Mucosa of rectum (tissue), 2 donors: ENCODE results near the gene RBM8A.

ENCODE experiments used
- H3K27ac ChIP-seq, 2 donors: one replicate each; pipeline ENCODE4 v1.7.0; 2013; ENCODE audit warnings: inconsistent platforms in 2 of 2, low read depth in 2 of 2, low read length in 2 of 2
- H3K27me3 ChIP-seq, 2 donors: one replicate each; pipeline ENCODE4 v1.7.0; 2013; ENCODE audit warnings: low read length in 2 of 2; ENCODE audit not compliant: control insufficient read depth in 2 of 2, insufficient read depth in 2 of 2
- H3K36me3 ChIP-seq, 2 donors: one replicate each; pipeline ENCODE4 v1.7.0; 2013; ENCODE audit warnings: low read length in 2 of 2; ENCODE audit not compliant: control insufficient read depth in 2 of 2, insufficient read depth in 2 of 2
- H3K4me1 ChIP-seq, 2 donors: one replicate each; pipeline ENCODE4 v1.7.0; 2013; ENCODE audit warnings: low read length in 2 of 2, mild to moderate bottlenecking in 1 of 2; ENCODE audit not compliant: control insufficient read depth in 2 of 2, insufficient read depth in 2 of 2
- H3K4me3 ChIP-seq, 2 donors: one replicate each; pipeline ENCODE4 v1.7.0; 2013; ENCODE audit warnings: low read length in 2 of 2
- H3K9ac ChIP-seq, 2 donors: one replicate each; pipeline ENCODE4 v1.7.0; 2013; ENCODE audit warnings: low read length in 2 of 2, low read depth in 1 of 2, mild to moderate bottlenecking in 1 of 2
- H3K9me3 ChIP-seq, 2 donors: one replicate each; pipeline ENCODE4 v1.7.0; 2013; ENCODE audit warnings: low read length in 2 of 2; ENCODE audit not compliant: control insufficient read depth in 2 of 2
- donor health status: healthy.
- donor health status: Normal muscosa, but diverticular disease.

RBM8A gene

DNA sequence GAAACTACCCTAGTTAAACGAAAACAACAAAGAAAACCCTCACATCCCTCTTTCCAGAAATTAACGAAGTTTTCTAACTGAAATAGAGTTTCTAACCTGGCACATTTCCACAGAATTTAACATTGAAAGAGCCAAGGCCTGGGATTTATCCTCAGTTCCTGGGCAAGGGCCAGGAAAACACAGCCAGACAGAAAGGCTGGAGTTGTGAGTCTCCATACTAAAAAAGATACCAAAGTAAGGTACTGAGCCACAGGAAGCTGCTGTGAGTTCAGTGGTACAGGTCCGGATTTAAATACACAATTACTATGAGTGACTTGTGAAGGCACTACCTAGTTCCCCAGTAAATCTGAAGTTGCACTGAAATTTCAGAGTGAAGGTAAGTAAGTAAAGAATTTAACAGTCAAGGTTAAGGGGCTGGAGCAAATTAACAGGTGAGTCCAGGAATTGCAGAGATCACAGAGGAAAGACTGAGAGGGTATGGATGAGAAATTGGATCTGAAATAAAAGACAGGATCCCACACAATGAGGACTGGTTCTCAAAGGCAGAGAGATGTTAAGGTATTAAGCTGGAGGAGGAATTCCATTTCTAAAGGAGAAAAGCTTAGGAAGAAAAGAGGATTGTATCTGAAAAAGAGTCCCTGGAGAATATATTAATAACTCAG is 29.6 kb upstream of the RBM8A start:
- H3K27me3 ChIP-seq, result peaks cover 11 to 23% of the 10 kb centered on the region in 2 donors
- H3K9ac ChIP-seq, result peak overlapping the region; percentile 57 to 68
- peak overlapping the region; percentile 70 to 85 for H3K27ac ChIP-seq
- H3K36me3 ChIP-seq, result no peaks in the 10 kb centered on the region
- H3K4me1 ChIP-seq, result peaks cover 30 to 46% of the 10 kb centered on the region in 2 donors
- H3K9me3 ChIP-seq, result no peaks in the 10 kb centered on the region
- peak overlapping the region; percentile 63 to 79 for H3K4me3 ChIP-seq

DNA sequence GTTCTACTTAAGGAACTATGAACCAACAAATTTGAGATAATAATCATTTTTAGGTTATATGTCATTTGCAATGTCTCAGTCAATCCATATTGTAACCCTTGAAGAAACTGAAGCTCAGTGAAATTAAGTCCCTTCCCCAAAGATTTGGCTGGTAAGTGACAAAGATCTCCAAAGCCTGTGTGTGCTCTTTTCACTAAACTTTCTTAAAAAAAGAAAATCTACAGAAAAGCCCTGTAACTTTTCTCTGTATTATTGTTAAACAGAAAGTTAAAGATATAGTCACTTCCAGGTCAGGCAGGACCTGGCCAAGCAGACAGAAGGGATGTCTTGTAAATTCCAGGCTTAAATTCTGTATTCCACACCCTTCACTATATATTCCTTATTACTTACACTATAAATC is 29.1 kb upstream of the RBM8A start:
- Histone ChIP-seq H3K27ac (peak overlapping the region in 1 of 2 donors; percentile 85), H3K27me3 (peaks cover 5 to 18% of the 10 kb centered on the region in 2 donors), H3K9ac (peak overlapping the region; percentile 57 to 68), H3K4me3 (peak overlapping the region in 1 of 2 donors; percentile 79), H3K4me1 (peaks cover 24 to 41% of the 10 kb centered on the region in 2 donors), H3K36me3 (no peaks in the 10 kb centered on the region), H3K9me3 (no peaks in the 10 kb centered on the region)

DNA sequence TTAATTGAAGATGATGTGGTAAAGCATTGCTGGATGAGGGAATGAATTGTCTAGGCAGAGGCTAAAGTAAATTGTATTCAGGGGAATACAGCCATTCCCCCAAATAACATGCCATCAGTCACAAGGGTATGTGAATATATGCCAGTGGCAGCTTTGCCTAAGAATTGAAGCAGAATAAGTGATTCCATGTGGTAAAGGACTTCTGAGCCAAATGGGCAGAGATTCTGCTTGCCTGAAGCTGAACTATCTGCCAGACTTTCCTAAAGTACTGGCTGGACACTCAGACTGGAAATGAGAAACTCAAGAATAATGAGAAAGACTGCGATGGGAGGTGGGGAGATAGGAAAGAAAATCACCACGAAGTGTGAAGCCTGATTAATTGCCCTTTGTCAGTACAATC is 28.2 kb upstream of the RBM8A start:
- no peak overlapping the region for H3K27ac ChIP-seq
- peaks cover 16 to 32% of the 10 kb centered on the region in 2 donors for H3K4me1 ChIP-seq
- H3K9ac ChIP-seq, result no peak overlapping the region

DNA sequence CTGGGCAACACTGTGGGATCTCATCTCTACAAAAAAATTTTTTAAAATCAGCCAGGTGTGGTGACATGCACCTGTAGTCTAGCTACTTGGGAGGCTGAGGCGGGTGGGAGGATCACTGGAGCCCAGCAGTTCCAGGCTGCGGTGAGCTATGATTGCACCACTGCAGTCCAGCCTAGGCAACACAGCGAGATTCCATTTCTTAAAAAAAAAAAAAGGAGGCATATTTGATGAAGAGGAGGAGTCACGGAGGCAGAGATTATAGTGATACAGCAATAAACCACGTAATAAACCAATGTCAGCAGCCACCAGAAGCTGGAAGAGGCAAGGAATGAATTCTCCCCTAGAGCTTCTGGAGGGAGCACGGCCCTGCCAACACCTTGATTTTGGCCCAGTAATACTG is 26.6 kb upstream of the RBM8A start:
- Histone ChIP-seq H3K27ac (no peak overlapping the region), H3K36me3 (no peaks in the 10 kb centered on the region), H3K9me3 (no peaks in the 10 kb centered on the region), H3K4me3 (no peak overlapping the region), H3K27me3 (no peaks in the 10 kb centered on the region), H3K9ac (no peak overlapping the region), H3K4me1 (peaks cover 16 to 29% of the 10 kb centered on the region in 2 donors)

More for the DNA sequence above, 28.2 kb upstream of the RBM8A start:
- no peak overlapping the region for H3K4me3 ChIP-seq
- peaks cover 0 to 9% of the 10 kb centered on the region in 2 donors for H3K27me3 ChIP-seq
- no peaks in the 10 kb centered on the region for H3K36me3 ChIP-seq
- H3K9me3 ChIP-seq, result no peaks in the 10 kb centered on the region

DNA sequence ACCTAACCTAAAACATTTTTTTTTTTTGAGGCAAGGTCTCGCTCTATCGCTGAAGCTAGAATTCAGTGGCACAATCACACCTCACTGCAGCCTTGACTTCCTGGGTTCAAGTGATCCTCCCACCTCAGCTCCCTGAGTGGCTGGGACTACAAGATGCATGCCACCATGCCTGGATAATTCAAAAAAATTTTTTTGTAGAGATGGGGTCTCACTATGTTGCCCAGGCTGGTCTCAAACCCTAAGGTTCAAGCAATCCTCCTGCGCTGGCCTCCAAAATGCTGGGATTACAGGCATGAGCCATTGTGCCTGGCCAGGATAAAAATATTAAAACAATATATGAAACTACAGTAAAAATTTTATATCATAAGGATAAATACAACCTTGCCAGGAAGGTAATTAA is 25.6 kb upstream of the RBM8A start:
- no peaks in the 10 kb centered on the region for H3K36me3 ChIP-seq
- no peaks in the 10 kb centered on the region for H3K9me3 ChIP-seq
- peaks cover 12 to 21% of the 10 kb centered on the region in 2 donors for H3K4me1 ChIP-seq
- H3K27me3 ChIP-seq, result no peaks in the 10 kb centered on the region
- H3K27ac ChIP-seq, result no peak overlapping the region
- no peak overlapping the region for H3K4me3 ChIP-seq
- H3K9ac ChIP-seq, result no peak overlapping the region

DNA sequence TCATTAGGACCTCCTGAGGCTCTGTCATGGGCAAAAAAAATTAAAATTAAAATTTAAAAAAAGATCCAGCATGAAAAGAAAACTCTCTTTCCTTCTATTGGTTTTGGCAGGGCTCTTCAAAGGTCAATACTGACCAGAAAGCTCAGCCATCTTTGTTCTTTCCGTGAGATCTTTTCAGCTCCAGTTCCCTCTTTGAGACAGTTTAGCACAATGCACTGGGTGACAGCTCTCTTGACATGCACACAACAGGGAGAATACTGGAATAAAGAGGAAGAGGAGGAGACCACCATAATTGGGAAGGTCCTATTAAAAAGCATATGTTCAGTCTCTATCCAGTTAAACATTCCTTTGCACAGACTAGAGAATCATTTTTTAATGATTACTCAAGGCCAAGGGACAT is 24.2 kb upstream of the RBM8A start:
- no peak overlapping the region for H3K9ac ChIP-seq
- H3K4me1 ChIP-seq, result peaks cover 7 to 17% of the 10 kb centered on the region in 2 donors
- H3K27me3 ChIP-seq, result no peaks in the 10 kb centered on the region
- H3K36me3 ChIP-seq, result peaks cover 0 to 1% of the 10 kb centered on the region in 2 donors
- no peaks in the 10 kb centered on the region for H3K9me3 ChIP-seq
- no peak overlapping the region for H3K4me3 ChIP-seq
- H3K27ac ChIP-seq, result no peak overlapping the region

DNA sequence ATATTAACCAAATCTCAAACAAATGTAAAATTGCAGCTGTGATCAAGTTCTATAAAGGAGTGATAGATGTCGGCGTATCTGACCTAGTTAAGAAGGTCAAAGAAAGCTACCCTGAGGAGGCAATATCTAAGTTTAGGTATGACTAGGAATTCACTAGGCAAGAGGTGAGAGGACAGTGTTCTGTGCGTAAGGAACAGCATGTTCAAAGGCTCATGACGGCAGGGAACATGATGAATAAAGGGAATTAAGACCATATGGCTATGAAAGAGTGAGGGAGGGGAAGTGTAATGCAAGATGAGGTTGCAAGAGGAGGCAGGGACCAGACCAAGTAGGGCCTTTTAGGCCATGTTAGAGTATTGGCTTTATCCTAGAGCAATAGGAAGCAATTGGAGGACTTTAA is 21.9 kb upstream of the RBM8A start:
- peaks cover under 1 to 2% of the 10 kb centered on the region in 2 donors for H3K4me1 ChIP-seq

DNA sequence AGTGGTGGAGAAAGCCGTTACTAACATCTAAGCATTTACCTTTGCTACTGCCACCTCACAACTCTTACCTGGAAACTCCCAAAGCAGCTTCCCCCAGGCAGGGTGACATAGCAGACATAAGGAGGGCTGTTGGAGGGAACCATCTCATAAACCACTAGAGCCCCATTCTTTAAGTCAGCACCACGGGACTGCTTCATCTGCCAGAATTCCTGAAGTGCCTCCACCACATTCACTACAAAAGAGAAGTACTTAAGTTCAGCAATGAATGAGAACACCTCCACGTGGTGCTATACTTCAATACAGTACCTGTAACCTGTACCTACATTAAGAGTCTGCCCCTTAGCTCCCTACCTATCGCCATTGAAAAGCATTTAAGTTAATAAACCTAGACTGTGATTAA is 20.3 kb upstream of the RBM8A start:
- no peaks in the 10 kb centered on the region for H3K9me3 ChIP-seq
- no peaks in the 10 kb centered on the region for H3K4me1 ChIP-seq
- H3K27ac ChIP-seq, result no peak overlapping the region
- no peak overlapping the region for H3K4me3 ChIP-seq
- no peaks in the 10 kb centered on the region for H3K27me3 ChIP-seq
- H3K9ac ChIP-seq, result no peak overlapping the region
- H3K36me3 ChIP-seq, result peaks cover 0 to 3% of the 10 kb centered on the region in 2 donors

More for the DNA sequence above, 21.9 kb upstream of the RBM8A start:
- Histone ChIP-seq H3K27me3 (no peaks in the 10 kb centered on the region), H3K36me3 (peaks cover 0 to 3% of the 10 kb centered on the region in 2 donors), H3K27ac (no peak overlapping the region), H3K4me3 (no peak overlapping the region), H3K9ac (no peak overlapping the region), H3K9me3 (no peaks in the 10 kb centered on the region)

DNA sequence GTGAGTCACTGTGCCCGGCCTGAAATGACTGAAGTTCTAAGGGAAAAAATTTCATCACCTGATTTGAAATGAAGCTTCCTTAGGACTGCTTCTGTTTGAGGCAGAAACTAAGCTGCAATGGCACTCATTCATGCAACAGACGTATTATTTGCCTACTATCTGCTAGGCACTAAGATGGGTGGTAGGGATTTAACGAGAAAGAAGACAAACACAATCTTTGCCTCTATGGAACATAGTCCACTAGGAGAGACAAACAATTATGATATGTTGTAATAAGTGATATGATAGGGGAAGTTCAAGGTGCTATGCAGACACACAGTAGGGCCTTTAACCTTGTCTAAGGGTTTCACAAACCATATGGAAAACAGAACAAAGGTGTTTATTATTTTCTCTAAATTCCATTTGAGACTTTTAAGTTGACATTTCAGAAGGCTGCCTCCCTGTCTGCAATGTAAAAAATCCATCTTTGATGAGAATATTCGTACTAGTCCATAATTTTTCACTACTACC is 19.2 kb upstream of the RBM8A start:
- H3K27me3 ChIP-seq, result no peaks in the 10 kb centered on the region
- H3K9me3 ChIP-seq, result no peaks in the 10 kb centered on the region
- H3K4me3 ChIP-seq, result no peak overlapping the region
- no peaks in the 10 kb centered on the region for H3K4me1 ChIP-seq
- H3K9ac ChIP-seq, result no peak overlapping the region
- H3K36me3 ChIP-seq, result peaks cover 0 to 3% of the 10 kb centered on the region in 2 donors
- no peak overlapping the region for H3K27ac ChIP-seq

DNA sequence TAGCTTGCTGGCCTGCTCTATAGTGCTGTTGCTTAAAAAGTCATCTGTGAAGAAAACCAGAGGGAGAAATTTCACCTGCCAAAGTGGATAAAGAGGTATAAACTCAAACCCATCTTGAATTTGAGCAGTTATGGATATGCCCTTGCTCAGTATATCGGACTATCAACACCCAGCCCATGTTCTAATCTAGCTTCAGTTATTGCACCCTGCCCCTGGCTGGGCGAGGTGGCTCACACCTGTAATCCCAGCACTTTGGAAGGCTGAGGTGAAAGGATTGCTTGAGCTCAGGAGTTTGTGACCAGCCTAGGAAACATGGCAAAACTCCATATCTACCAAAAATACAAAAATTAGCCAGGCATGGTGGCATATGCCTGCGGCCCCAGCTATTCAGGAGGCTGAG is 17.2 kb upstream of the RBM8A start:
- Histone ChIP-seq H3K27ac (no peak overlapping the region), H3K36me3 (peaks cover 0 to 3% of the 10 kb centered on the region in 2 donors), H3K9ac (no peak overlapping the region), H3K27me3 (no peaks in the 10 kb centered on the region), H3K4me1 (no peaks in the 10 kb centered on the region), H3K9me3 (no peaks in the 10 kb centered on the region), H3K4me3 (no peak overlapping the region)
